Stimulated activated CD4-positive, alpha-beta T cell treated with anti-CD3 and anti-CD28 coated beads, Interleukin-2, amount 100 ng/mL, for 48 hours (primary cell): ENCODE data around the gene ZNRF2.
"Not testable (repeated sequence)": the region's sequence is repeated elsewhere in the genome, so short reads cannot be mapped to it uniquely, and the experiment has no call there.

ENCODE experiments used
- DNase-seq, 2 donors: peaks; one replicate each; pipeline ENCODE4 v3.0.0-alpha.2; 2020

ZNRF2 gene

DNA sequence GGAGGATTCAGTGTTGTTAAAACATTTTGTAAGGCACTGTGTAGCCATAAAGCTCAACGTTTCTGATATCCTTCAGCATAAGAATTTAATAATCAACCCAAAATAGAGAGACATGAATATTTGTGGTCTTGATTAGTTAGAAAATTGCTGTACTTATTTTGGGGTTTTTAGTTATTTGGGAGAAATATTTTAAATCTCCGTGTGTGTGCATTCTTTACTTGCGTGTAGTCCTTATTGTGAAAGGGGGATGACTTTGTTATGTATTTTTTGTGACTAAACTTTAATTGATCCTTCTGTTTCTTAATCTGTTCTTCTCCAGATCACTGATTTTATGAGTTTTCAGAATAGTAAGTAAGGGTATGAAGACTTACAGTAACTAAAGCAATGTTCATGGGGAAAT lies 81.2 kb downstream of the ZNRF2 start:
- DNase-seq: no peak

DNA sequence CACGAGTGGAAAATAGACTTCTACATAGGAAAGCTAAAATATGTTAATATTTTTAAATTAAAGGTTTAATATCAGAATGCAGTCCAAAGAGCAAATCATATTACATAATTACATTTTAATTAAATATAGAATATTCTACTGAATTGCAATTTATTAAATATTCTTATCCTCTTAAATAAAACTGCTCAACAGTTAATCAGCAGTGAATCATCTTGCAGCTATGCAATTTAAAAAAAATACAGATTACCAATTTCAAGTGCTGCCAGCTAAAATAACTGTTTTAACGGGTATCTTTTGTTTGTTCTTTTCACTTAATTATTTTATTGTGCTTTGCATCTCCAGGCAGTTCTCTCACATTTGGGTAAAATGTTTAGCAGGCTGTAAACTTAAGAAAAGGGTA lies 82.2 kb downstream of the ZNRF2 start:
- DNase-seq: no peak

DNA sequence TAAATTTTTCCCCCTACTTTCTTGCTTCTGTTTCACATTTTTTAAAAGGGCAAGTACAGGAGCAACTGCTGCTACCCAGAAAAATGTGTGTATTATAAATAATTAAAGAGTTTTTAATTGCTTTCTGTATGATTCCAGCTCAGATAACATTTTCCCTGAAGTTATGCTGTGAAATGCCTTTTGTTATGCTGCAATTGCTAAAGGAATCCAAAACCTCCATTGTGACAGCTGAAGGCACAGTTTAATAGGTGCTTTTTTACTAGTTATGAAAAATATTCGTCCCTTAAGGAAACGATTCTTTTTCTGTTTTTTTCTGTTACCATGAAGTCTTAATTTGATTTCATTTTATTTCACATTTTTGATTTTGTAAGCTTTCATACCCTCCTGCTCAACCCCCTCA lies 83.2 kb downstream of the ZNRF2 start:
- DNase-seq: no peak

DNA sequence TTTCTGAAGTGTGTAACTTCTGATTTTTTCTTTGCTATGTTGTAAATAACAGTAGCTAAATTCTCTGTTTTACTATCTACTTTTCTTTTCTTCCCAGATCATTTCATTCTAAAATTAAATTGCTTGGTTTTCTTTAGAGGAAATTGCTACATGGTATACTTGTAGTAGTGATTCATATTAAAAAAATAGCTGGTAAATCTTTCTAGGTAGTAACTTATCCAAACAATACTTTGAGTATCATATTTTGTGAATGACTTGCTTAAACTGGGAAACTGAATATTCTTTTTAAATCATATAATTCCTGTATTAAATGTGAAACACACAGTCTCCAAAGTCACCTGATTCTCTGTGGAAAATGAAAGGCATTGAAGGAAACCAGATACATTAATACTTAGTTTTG lies 85.5 kb downstream of the ZNRF2 start:
- DNase-seq: no peak

DNA sequence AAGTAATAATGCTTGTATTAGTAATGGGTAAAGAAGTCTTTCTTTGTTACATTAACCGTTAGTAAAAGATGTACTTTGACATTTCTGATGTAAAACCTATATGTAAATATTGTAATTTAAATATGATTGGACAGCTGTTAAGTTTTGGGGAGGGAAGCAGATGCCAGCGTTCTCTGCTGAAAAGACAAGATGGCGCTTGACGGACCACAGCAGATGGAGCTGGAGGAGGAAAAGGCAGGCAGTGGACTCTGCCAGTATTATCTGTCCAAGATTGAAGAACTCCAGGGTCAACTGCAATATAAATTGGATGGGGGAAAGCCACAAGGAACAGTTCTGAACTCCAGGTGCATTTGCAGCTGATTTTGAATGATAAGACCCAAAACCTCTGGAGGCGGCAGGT lies 86.9 kb downstream of the ZNRF2 start:
- no peak for DNase-seq

DNA sequence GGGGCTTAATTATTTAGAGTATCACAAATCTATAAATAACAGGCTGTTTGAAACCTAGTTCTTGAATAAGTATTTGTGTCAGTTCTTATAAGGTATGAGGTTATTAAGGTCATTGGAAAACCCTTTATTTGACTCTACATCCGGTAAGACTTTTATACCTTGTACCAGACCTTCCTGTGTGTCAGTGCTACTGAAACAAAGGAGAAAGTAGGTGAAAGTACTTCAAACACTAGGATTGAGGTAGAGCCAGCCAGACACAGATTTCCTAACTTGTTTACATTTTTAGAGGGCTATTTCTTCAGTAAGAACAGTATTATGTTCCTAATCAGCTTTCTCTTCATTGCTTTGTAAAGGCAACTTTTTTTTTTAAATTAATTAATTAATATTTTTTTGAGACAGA lies 93.9 kb downstream of the ZNRF2 start:
- no peak for DNase-seq

DNA sequence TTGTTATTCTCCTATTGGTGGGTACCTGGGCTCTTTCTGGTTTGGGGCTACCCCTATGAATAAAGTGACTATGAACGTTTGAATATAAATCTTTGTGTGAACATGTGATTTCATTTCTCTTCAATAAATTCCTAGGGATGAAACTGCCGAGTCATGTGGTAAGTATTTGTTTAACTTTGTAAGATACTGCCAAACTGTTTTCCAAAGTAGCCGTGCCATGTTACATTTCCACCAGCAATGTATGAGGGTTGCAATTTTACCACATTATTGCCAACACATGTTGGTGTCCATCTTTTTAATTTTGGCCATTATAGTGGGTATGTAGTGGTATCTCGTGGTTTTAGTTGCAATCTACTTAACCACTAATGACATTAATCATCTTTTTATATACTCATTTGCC lies 94.7 kb downstream of the ZNRF2 start:
- no peak for DNase-seq

DNA sequence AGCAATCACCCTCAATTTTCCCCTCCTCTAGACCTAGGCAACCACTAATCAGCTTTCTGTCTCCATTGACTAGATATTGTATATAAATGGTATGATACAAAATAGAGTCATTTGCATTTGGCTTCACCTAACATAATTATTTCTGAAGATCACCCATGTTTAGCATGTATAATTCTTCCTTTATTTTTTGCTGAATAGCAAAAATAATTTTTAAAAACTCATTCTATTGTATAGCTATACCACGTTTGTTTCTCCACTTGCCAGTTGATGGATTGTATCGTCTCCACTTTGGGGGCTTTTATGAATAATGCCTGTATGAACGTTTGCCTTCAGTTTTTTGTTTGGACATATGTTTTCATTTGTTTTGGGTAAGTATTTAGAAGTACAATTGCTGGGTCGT lies 95.3 kb downstream of the ZNRF2 start:
- no peak for DNase-seq

DNA sequence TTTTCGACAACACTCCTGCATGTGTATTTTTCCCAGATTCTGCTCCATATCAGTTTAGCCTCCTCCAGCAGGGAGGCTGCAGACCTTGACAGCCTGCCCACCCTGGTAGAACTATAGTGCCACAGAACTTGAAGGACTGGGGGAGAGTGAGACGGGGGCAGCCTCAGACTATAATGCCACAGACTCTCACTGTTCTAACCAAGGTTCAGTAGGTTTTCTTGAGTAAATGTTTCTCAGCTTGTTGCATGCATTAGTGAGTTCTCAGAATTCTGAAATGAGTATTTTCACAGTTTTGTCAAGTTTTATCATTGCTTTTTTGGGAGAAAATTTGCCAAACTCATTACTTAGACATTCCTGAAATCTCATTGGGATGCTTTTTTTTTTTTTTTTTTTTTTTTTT lies 95.9 kb downstream of the ZNRF2 start:
- DNase-seq: no peak

DNA sequence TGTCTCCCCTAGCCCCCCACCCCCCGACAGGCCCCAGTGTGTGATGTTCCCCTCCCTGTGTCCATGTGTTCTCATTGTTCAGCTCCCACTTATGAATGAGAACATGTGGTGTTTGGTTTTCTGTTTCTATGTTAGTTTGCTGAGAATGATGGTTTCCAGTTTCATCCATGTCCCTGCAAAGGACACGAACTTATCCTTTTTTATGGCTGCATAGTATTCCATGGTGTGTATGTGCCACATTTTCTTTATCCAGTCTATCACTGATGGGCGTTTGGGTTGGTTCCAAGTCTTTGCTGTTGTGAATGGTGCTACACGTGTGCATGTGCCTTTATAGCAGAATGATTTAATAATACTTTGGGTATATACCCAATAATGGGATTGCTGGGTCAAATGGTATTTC lies 96.4 kb downstream of the ZNRF2 start:
- DNase-seq: not testable (repeated sequence)

DNA sequence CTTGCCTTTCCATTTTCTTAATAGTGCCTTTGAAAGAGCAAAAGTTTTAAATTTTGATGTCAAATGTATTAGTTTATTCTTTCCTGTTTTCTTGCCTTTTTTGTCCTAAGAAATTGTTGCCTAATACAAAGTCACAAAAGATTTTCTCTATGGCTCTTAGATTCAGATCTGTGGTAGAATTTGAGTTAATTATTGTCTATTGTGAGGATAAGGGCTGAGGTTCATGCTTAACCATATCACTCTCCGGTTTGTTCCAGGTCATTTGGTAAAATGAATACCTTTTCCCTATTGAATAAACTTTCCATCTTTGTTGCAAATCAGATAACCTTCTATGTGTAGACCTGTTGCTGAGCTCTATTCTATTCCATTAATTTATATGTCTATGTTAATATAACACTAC lies 98.2 kb downstream of the ZNRF2 start:
- no peak for DNase-seq

DNA sequence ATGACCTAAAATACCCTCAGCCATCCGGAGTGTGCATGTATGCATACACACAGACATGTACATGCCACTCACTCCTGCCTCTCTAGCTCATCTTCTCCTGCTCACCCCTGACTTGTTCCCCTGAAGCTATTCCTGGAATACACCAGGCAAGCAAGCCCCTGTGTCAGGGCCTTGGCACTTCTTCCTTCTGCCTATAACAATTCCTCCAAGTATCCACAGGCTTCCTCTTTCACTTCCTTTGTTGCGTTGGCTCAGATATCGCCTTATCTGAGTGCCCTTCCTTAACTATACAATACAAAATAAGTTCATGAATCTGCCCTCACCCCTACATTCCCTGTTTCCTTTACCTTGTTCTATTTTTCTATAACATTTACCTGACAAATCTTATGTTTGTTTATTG lies 105.4 kb downstream of the ZNRF2 start:
- no peak for DNase-seq

DNA sequence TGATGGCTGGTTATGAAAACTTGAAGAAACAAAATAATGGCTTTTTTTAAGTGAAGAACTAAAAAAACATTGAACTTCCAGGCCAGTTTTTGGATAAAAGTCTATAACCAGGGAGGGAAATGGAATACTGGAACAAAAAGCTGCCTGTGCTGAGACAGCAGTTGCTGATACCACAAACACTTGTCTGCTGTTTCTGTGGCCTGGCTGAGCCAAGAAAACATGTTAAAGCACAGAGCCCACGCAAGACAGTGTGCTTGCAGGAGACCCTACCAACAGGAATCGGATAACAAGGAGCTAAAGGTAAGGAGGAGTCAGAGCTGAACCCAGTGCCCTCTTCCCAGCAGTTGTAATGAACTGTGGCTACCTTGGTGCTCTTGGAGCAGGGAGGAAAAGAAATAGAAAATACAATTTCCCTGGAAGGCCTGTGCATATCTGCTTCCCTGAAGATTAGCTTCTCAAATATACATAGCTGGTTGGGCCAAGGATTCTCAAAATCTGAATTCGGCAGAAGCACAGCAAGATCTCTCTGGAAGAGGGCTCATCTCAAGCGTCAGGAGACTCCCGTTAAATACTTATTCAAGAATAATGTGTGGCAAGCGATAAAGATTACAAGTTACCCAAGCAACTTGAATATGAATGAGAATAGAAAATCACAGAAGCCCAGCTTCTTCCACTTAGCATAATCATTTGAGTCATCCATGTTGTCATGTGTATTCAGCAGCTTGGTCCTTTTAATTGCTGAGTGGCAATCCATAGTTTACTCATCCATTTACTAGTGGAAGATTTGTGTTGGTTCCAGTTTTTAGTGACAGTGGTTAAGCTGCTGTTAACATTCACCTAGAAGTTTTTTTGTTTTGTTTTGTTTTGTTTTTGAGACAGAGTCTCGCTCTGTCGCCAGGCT lies 106.6 kb downstream of the ZNRF2 start:
- DNase-seq: no peak

DNA sequence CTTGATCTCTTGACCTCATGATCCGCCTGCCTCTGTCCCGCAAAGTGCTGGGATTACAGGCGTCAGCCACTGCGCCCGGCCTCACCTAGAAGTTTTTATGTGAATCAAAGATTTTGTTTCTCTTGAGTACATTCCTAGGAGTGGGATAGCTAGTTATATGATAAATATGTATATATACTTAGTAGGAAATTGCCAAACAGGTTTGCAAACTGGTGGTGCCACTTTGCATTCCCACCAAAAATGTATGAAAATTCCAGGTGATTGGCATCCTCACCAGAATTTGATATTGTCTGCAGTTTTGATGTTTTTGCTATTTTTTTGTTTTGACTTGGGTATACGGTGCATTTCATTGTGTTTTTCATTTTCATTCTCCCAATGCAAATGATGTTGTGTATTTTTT lies 107.4 kb downstream of the ZNRF2 start:
- DNase-seq: no peak

DNA sequence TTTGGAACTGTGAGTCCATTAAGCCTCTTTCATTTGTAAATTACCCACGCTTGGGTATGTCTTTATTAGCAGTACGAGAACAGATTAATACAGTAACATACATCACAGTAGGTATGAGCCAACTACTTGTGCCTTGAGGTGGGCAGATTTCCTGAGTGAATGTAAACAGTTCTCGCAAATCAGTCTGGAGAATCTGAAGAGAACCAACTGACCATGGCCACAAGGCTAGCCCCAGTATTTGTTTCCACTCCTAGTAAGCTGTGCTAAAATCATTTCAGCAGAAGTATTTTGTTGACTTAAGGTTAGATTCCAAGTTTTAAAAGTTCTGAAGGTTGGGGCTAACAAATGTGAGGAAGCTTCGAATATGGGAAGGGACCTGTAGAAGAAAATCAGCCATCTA lies 111.3 kb downstream of the ZNRF2 start:
- no peak for DNase-seq

DNA sequence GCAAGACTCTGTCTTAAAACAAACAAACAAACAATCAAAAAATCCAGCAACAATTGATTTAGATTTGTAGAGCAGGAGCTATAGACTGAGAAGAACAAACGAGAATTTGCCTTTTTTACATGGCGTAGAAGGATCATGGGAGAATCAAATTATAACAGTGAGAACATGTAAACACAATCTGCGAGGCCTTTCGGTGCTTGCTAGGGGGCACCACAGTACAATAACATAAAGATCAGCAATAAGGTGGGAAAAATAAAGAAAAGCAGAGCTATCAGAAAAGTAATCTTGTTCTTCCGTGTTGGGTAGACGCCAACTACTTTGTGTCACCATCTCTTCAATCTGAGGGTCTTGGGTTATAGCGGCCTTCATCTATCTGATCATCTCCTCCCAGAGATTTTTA lies 112.0 kb downstream of the ZNRF2 start:
- DNase-seq: no peak

DNA sequence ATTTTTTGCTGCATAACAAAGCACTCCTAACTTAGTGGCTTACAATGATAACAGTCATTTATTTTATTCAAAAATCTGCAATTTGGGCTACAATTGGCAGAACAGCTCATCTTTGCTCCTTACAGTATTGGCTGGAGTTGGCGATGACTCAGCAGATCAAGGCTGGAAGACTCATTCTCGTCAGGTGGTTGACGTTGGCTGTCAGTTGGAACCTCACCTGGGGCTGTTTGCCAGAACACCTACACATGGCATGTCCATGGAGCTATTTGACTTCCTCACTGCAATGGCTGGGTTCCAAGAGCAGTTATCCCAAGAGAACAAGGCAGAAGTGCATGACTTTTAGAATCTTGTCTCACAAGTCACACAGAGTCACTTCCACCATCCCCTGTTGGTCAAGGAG lies 119.1 kb downstream of the ZNRF2 start:
- DNase-seq: no peak

DNA sequence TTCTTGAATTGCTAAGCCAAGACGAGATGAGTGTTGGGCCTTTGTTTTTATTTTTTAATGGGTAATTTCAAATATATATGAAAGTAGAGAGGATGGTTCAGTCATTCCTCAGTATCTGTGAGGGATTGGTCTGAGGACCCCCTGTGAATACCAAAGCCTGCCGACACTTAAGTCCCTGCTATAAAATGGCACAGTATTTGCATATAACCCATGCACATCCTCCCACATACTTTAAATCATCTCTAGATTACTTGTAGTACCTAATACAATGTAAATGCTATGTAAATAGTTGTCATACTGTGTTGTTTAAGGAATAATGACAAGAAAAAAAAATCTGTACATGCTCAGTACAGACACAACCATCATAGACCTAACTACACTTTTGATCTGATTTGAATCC lies 120.8 kb downstream of the ZNRF2 start:
- DNase-seq: no peak

DNA sequence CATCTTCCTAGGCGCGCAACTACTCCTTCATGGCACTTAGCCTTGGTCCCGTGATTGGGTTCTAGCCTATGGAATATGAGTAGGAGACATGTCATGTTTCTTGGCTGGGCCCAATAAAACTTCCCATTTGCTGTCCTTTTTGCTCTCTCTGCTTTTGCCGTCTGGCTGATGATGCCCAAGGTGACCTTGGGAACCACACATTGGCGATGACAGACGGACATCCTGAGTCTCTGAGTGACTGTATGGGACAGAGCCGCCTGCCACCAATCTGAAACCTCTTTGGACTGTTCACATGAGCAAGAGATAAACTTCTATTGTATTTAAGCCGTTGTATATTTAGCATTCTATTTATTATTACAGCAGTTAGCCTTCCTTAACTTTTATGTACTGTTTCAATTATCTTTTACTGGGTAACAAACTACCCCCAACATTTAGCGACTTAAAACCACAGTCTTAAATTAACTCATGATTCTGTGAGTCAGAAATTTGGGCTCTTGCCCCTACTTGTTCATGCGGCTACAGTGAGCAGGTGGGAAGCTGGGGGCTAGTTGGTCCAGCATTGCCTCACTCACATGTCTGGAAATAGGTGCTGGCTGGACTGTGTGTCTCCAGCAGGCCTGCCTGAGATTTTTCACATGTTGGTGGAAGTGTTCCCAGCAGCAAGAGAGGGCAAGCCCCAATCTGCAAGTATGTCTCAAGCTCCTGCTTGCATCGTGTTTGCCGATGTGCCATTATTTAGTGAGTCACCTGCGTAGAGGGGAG lies 122.4 kb downstream of the ZNRF2 start:
- no peak for DNase-seq

DNA sequence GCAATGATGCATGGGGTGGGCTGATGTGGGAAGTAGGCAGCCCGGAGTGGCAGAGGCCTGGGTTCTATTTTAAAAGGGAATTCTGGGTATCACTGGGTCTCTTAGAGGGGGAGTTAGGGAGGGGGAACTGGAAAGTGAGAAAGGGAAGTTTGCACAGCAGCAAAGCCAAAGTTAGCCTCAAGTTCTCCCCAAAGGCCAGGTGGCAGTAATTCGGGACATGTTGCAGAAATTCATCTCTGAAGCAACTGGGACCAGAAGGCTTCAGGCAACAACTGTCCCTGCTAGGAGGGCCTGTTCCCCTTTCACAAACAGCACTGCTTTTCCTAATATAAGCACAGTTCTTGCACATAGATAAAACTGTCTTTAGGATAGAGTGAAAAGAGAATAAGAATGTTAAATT lies 126.8 kb downstream of the ZNRF2 start:
- DNase-seq: no peak

DNA sequence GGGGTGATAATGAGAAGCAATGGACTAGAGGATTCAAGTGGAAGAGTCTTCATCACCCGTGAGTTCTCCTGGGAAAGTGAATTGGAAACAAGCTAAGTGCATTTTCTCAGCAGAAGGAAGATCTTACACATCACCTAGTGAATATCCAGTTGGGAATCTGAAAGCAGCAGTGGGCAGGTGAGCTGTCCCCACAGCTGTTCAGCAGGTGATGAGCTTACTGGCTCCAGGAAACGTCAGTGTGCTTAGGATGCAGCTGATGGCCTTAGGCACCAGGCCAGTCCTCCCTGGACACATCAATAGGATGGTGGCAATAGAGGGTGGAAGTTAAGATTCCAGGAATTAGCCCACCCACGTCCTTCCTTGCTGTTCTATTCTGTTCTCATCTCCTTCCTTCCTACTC lies 127.5 kb downstream of the ZNRF2 start:
- no peak for DNase-seq

DNA sequence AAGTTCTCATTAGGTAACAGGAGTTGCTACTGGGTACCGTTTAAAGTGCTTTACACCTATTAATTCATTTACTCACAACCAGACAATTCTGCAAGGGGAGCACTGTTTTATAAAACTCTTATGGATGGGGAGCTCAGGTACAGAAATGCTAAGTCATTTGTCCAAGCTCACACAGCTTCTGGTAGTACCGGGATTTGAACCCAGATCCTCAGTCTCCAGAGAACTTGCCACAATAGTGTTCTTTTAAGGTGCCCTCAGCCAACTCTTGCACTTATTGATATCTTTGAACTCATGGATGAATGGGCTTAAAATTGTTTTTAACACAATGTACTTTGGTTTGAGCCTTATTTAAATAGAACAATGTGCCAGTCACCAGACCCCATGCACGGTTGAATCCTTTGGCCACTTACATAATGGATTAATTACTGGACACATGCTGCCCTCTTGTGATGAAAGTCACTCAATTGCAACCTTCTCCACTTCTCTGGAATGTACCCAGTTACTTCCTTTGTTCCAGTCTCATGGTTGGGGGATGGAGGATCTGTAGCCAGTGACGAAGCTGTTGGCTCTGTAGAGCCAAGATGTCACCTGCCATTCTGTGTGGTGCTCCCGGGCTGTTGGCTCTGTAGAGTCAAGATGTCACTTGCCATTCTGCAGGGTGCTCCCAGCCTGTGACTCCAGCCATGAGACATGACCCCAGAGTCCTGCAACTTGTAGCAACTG lies 128.5 kb downstream of the ZNRF2 start:
- DNase-seq: no peak

DNA sequence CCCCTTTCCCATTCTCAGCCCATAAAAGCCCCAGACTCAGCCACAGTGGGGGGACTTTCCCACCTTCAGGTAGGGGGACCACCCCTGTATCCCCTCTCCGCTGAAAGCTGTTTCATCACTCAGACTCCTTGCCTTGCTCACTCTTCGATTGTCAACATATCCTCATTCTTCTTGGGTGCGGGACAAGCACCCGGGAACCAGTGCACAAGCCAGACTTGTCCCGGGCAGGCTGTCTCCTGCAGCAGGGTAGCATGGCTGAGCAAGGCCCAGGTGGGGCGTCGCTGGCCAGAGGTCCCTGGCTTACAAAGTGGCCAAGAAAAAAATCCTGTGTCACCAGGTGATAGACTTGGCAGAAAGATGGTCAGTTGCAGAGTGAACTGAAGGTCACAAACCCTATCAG lies 129.5 kb downstream of the ZNRF2 start:
- no peak for DNase-seq
